Right cardiac atrium (tissue), 5 donors: ENCODE data around the gene CD226. TPM values are rescaled to one million over a fixed set of nuclear protein-coding genes. Genes with fewer than 3 reads are reported as not detected.

Experiments used
- ATAC-seq, 2 donors: fragments of 200-7000 bp; cut with Tn5 transposase; one replicate each; pipeline versions ENCODE4 v1.8.0 to v1.9.1; 2020; ENCODE audit warnings: moderate library complexity in 2 of 2, mild to moderate bottlenecking in 1 of 2
- DNase-seq, 3 donors: peaks; one replicate each; pipeline ENCODE4 v3.0.0-alpha.2; 2020
- H3K27ac ChIP-seq: one replicate; pipeline ENCODE4 v1.5.1; 2013; ENCODE audit warnings: mild to moderate bottlenecking, low read length, control low read depth, moderate library complexity
- H3K27me3 ChIP-seq: one replicate; pipeline ENCODE4 v1.6.1; 2013; ENCODE audit not compliant: control insufficient read depth, insufficient read depth
- H3K4me1 ChIP-seq: one replicate; pipeline ENCODE4 v1.6.1; 2013; ENCODE audit warnings: low read length; ENCODE audit not compliant: control insufficient read depth, insufficient read depth
- H3K4me3 ChIP-seq: one replicate; pipeline ENCODE4 v1.5.1; 2013; ENCODE audit warnings: low read length, control low read depth
- H3K9me3 ChIP-seq: one replicate; pipeline ENCODE4 v1.6.1; 2013; ENCODE audit warnings: low read length; ENCODE audit not compliant: control insufficient read depth
- WGBS: extraction: QIAGEN DNeasy Blood & Tissue Kit; methylation state at CpG from one replicate; pipeline ENCODE4 v1.1.7; 2013; 5-methylcytosine and 5-hydroxymethylcytosine counted together
- intact Hi-C, 4 donors: fragments of 100-400 bp; cut with DNase I; formaldehyde crosslinking; loops; one replicate each; pipeline versions ENCODE4 v1.11.0 to v1.14.0; 2022 to 2023
- long read RNA-seq, 4 donors: library from polyadenylated mRNA; unstranded; transcript quantifications; one replicate each; pipeline ENCODE4 v2.0.0, GENCODE V29; 2020 to 2021
- polyA plus RNA-seq: library from polyadenylated mRNA; stranded (reverse); fragments of 200-250 nt; gene quantifications from one replicate; pipeline ENCODE4 v1.2.3, GENCODE V29; 2013
- total RNA-seq, 4 donors: library from RNA; stranded (reverse); fragmentation: NEBNext Ultra II Directional; extraction: Animal tissue kit (Norgen Biotek cat#: 25700); gene quantifications; one replicate each; pipeline ENCODE4 v1.2.1, GENCODE V29; 2021
- donor health status: healthy with polysubstance abuse.
- donor health status: DM: no; HTN: yes; CAD: no.
- donor health status: DM: no; HTN: no; CAD: no.
- donor health status: DM: no; HTN: yes; CAD: no; lungs with severe emphysema.
- donor health status: DM: yes; HTN: yes; CAD: no.

CD226 gene
- total RNA-seq (1 to 10 TPM; 1.1 to 1.8 (median 1.4) TPM), polyA plus RNA-seq (0.11 TPM)
- long read RNA-seq, donor 1, partial matches to known transcripts, result 0 of 1 reads
- long read RNA-seq, donor 1, other reads (novel, unspliced or antisense), result 1 of 1 reads
- long read RNA-seq, donor 2, result 0 reads
- long read RNA-seq, donor 3, result 0 reads
- long read RNA-seq, donor 4, result 0 reads

- 67% methylated on average over 7 of the region's 7 CpGs for WGBS
- H3K27me3 ChIP-seq, result no peaks in the 10 kb centered on the region
- no peak for DNase-seq
- no peaks in the 10 kb centered on the region for H3K9me3 ChIP-seq
- H3K4me1 ChIP-seq, result no peaks in the 10 kb centered on the region
- no peak within 1 kb of the TSS for H3K27ac ChIP-seq
- intact Hi-C loops, result no loop called here
- no peak within 1 kb of the TSS for H3K4me3 ChIP-seq
- ATAC-seq, result peak in 1 of 2 donors; percentile 37
Measured at GRCh38 chr18:69947361-69948133, at the start of gene CD226. Gene CD226 (minus strand): TSS chr18:69947873. CDS start chr18:69947406, 467 bp downstream.

GRCh38 chr18:69996951-69997798 lies 49.5 kb upstream of the CD226 start:
- DNase-seq (no peak), ATAC-seq (no peak)
- H3K4me3 ChIP-seq, result no peak overlapping the region
- H3K4me1 ChIP-seq, result peaks cover 2% of the 10 kb centered on the region
- H3K9me3 ChIP-seq, result no peaks in the 10 kb centered on the region
- H3K27me3 ChIP-seq, result no peaks in the 10 kb centered on the region
- WGBS, result 79% methylated on average over 7 of the region's 7 CpGs
- peak overlapping the region; percentile 36 for H3K27ac ChIP-seq
- intact Hi-C loops, result loop anchor here in 1 of 4 donors (10.0 kb wide), 1 partner anchor 512 kb away; no protein-coding TSS in a partner anchor

GRCh38 chr18:69996417-69996816 lies 48.7 kb upstream of the CD226 start:
- Histone ChIP-seq H3K4me1 (peaks cover 2% of the 10 kb centered on the region), H3K27me3 (no peaks in the 10 kb centered on the region), H3K27ac (no peak overlapping the region), H3K9me3 (no peaks in the 10 kb centered on the region), H3K4me3 (no peak overlapping the region)
- no peak for DNase-seq
- ATAC-seq, result no peak
- 83% methylated on average over 2 of the region's 2 CpGs for WGBS
- intact Hi-C loops, result loop anchor here in 1 of 4 donors (10.0 kb wide), 1 partner anchor 512 kb away; no protein-coding TSS in a partner anchor

DNA sequence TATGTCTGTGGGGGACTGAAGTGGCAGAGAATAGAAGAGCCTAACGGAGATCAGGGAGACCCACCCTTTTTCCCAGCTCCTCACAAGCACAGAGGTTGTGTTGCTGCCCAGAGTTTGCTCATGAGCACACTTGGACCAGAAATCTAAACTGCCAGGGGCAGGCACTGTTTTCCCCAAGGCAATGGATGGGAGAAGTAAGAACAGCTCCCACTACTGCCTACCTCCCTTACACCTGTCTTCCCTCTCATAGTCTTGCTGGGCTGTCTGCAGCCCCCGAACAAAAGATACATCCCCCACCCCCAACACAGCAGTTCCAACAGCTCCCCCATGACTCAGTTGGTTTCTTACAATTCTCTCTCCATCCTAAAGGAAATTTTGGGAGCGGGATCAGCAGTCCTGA lies 48.1 kb upstream of the CD226 start:
- DNase-seq, result no peak
- no peak overlapping the region for H3K27ac ChIP-seq
- ATAC-seq, result no peak
- no peaks in the 10 kb centered on the region for H3K27me3 ChIP-seq
- no peak overlapping the region for H3K4me3 ChIP-seq
- H3K4me1 ChIP-seq, result peaks cover 2% of the 10 kb centered on the region
- 87% methylated on average over 3 of the region's 3 CpGs for WGBS
- H3K9me3 ChIP-seq, result peaks cover 2% of the 10 kb centered on the region
- intact Hi-C loops, result loop anchor here in 1 of 4 donors (10.0 kb wide), 1 partner anchor 511 kb away; no protein-coding TSS in a partner anchor

DNA sequence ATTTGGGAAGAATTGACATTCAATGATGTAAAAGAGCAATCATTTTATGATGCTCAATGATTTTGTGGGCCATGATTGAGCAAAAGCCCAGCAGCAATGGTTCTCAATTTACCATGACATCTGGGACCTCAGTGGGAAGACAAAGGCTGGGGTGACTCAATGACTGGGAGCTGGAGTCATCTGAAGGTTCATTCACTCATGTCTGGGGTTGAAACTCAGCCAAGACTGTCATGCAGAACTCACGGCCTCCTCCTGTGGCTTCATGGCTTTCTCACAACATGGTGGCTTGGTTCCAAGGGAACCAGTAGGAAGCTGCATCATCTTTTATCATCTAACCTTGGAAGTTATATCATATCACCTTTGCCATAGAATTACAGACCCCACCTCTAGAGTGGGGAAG lies 45.1 kb upstream of the CD226 start:
- H3K4me1 ChIP-seq, result no peaks in the 10 kb centered on the region
- peaks cover 2% of the 10 kb centered on the region for H3K9me3 ChIP-seq
- DNase-seq, result no peak
- H3K27me3 ChIP-seq, result no peaks in the 10 kb centered on the region
- no peak overlapping the region for H3K27ac ChIP-seq
- ATAC-seq, result no peak
- intact Hi-C loops, result loop anchor here in 1 of 4 donors (10.0 kb wide), 1 partner anchor 508 kb away; no protein-coding TSS in a partner anchor
- 76% methylated on average over 1 of the region's 1 CpG for WGBS
- no peak overlapping the region for H3K4me3 ChIP-seq

GRCh38 chr18:69987870-69988269 lies 40.2 kb upstream of the CD226 start:
- H3K27me3 ChIP-seq, result no peaks in the 10 kb centered on the region
- no peak for DNase-seq
- intact Hi-C loops, result no loop called here
- no peak overlapping the region for H3K27ac ChIP-seq
- no peak overlapping the region for H3K4me3 ChIP-seq
- WGBS, result 98% methylated on average over 1 of the region's 1 CpG
- peaks cover 2% of the 10 kb centered on the region for H3K9me3 ChIP-seq
- ATAC-seq, result no peak
- no peaks in the 10 kb centered on the region for H3K4me1 ChIP-seq

DNA sequence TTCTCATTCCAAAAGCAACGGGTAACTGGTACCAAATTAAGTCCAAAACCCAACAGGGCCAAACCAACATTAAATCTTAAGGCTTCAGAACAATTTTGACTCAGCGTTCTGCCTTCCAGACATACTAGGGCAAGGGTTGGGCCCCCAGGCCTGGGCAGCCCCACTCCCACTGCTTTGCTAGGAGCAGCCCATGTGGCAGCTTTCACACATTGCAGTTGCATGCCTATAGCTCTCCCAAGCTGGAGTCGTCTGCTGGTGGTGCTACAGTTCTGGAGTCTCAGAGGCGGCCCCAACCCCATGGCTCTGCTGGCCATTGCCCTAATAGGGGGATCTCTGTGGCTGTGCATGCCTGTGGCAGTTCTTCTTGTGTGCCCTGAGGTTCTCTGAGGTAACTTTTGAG lies 37.6 kb upstream of the CD226 start:
- Histone ChIP-seq H3K27me3 (no peaks in the 10 kb centered on the region), H3K9me3 (no peaks in the 10 kb centered on the region), H3K4me1 (no peaks in the 10 kb centered on the region), H3K27ac (no peak overlapping the region), H3K4me3 (no peak overlapping the region)
- intact Hi-C loops, result no loop called here
- WGBS, result 97% methylated on average over 4 of the region's 4 CpGs
- DNase-seq, result no peak
- peak in 1 of 2 donors; percentile 24 for ATAC-seq

DNA sequence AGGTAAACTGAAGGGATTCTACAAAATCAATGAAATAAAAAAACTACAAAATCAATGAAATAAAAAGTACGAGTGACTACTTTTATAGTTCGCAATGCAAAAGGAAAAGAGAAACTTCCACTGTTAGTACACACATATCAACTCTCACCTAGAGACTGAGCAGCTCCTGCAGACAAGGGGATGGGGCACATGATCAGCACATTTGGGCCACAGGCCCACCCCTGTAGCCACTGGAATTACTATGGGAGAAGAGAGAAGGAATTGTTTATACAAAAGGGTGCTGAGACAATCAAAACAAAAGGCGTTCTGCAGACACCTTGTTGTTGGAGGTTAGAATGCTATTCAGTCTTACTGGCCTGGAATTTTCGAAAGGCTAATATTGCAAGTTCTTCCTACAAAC lies 34.7 kb upstream of the CD226 start:
- no peak for ATAC-seq
- no peaks in the 10 kb centered on the region for H3K27me3 ChIP-seq
- no peak overlapping the region for H3K27ac ChIP-seq
- no peaks in the 10 kb centered on the region for H3K9me3 ChIP-seq
- no peaks in the 10 kb centered on the region for H3K4me1 ChIP-seq
- 94% methylated on average over 4 of the region's 4 CpGs for WGBS
- no peak overlapping the region for H3K4me3 ChIP-seq
- intact Hi-C loops, result no loop called here
- DNase-seq, result no peak

DNA sequence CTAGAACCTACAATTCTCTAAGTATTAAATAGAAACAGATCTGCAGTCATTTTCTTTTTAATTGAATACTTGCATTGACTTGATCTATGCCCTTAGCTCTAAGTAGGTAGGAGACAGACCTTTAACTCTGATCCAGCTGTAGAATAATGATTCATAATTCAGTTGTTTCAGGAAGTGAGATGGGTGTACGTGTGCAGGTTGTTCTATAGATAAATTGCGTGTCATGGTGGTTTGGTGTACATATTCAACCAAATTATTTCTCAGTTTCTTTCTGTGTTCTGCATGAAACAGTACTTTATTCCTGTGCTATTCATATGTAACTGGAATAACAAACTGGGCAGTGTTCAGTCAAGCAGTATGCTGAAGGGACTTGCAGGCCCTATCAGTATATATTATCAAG lies 34.3 kb upstream of the CD226 start:
- no peak overlapping the region for H3K4me3 ChIP-seq
- H3K9me3 ChIP-seq, result no peaks in the 10 kb centered on the region
- H3K27me3 ChIP-seq, result no peaks in the 10 kb centered on the region
- intact Hi-C loops, result no loop called here
- 83% methylated on average over 2 of the region's 2 CpGs for WGBS
- no peak for ATAC-seq
- no peaks in the 10 kb centered on the region for H3K4me1 ChIP-seq
- no peak for DNase-seq
- H3K27ac ChIP-seq, result no peak overlapping the region

DNA sequence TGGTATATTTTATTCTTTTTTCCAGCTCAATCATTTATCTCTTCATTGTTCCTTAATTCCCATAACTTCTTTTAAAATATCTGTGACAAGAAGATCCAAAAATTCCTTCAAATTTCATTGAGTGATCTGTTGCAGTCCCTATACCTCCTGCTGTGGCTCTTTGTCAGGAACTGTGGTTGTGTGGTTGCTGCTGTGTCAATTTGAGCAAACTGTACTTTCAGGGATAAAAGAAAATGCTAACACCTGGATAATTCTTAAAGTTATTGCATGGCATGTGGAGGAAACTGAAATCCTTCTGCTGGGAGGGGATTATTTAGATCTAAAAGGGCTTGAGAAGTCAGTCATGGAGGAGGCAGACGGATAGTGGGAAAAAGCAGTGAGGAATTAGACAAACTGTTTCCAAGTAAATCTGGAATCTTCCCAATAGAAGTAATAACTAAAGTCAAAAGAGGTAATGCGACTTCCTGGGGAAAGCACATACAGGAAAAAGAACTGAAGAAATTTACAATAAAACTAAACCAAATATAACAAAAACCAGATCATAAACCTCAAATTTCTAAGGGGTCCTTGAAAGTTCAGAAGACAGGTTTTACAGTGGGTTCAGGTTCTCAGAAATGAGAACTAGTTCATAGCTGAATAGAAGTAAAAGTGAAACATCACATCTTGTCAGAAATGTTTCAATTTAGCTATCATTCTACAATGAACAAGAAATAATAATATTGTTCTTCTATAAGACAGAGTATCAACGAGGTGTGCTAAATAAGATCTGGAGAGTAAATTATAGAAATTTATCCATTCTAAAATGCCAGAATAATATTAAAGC lies 33.5 kb upstream of the CD226 start:
- Histone ChIP-seq H3K27me3 (no peaks in the 10 kb centered on the region), H3K4me3 (no peak overlapping the region), H3K27ac (no peak overlapping the region), H3K9me3 (no peaks in the 10 kb centered on the region), H3K4me1 (no peaks in the 10 kb centered on the region)
- intact Hi-C loops, result no loop called here
- 54% methylated on average over 3 of the region's 3 CpGs for WGBS
- DNase-seq, result no peak
- ATAC-seq, result no peak
